HCT116 (cell line): ENCODE measurements around the gene SLC25A31. TPM values are rescaled to one million over a fixed set of nuclear protein-coding genes. Genes with fewer than 3 reads are reported as not detected.

Experiments used
- ATAC-seq: fragments of 200-7000 bp; cut with Tn5 transposase; 2 replicates; pipeline ENCODE4 v1.9.1; 2020; ENCODE audit warnings: mild to moderate bottlenecking, moderate library complexity
- BruUV-seq: library from RNA; stranded (reverse); fragments of 400-500 nt; replicated peaks from 2 replicates; lab custom pipeline; 2021; lab: Mats Ljungman, UMichigan
- CTCF ChIA-PET: fragments of 300-600 bp; sonication (Branson Sonifier 250); formaldehyde crosslinking; loops from one replicate; lab custom pipeline; 2021; ENCODE audit warnings: antibody characterized with exemption; lab: Charles Lee
- POLR2A ChIA-PET: fragments of 300-600, 350-600 bp; sonication (Branson Sonifier 250); formaldehyde crosslinking; loops from one replicate; lab custom pipeline; 2021; ENCODE audit warnings: antibody characterized with exemption; lab: Charles Lee
- RAD21 ChIA-PET, 2 experiments: fragments of 300-600 bp; sonication (Branson Sonifier 250); formaldehyde crosslinking; loops; one replicate each; lab custom pipeline; 2023; ENCODE audit warnings: low total read pairs in 2 of 2; ENCODE audit not compliant: uncharacterized antibody in 2 of 2, unreplicated experiment in 2 of 2, low non-redundant PET in 1 of 2; lab: Charles Lee
- DNase-seq: peaks from one replicate; pipeline ENCODE4 v3.0.0-alpha.2; 2010; ENCODE audit warnings: low read depth, low spot score
- H2AFZ ChIP-seq: fragments of 200-600 bp; shearing (Covaris generic), sonication (generic); 2 replicates; pipeline ENCODE4 v1.6.1; 2017; ENCODE audit warnings: low read depth, mixed run types, mixed read lengths, antibody characterized with exemption, low read length; ENCODE audit not compliant: poor library complexity, severe bottlenecking
- H3K27ac ChIP-seq: 2 replicates; pipeline ENCODE4 v1.5.1; 2012; ENCODE audit warnings: low read depth, low read length
- H3K27me3 ChIP-seq: fragments of 200-600 bp; sonication (generic); 2 replicates; pipeline ENCODE4 v1.6.1; 2016; ENCODE audit warnings: mixed run types, low read length, mixed read lengths; ENCODE audit not compliant: insufficient read depth
- H3K36me3 ChIP-seq, 2 experiments: fragments of 200-500 bp in 1 of 2; fragments of 200-600 bp in 1 of 2; sonication (Bioruptor generic) in 1 of 2; sonication (generic) in 1 of 2; 2 replicates each; pipeline versions ENCODE4 v1.5.1 to v1.6.1; 2014 to 2016; ENCODE audit warnings: low read length in 2 of 2, inconsistent platforms in 1 of 2, mixed read lengths in 1 of 2, mixed run types in 1 of 2; ENCODE audit not compliant: insufficient read depth in 2 of 2, control insufficient read depth in 1 of 2
- H3K4me1 ChIP-seq, 2 experiments: fragments of 200-600 bp in 1 of 2; sonication (generic) in 1 of 2; 2 replicates each; pipeline versions ENCODE4 v1.5.1 to v1.6.1; 2012 to 2017; ENCODE audit warnings: low read length in 2 of 2, inconsistent platforms in 1 of 2, mild to moderate bottlenecking in 1 of 2, mixed read lengths in 1 of 2, mixed run types in 1 of 2, moderate library complexity in 1 of 2; ENCODE audit not compliant: insufficient read depth in 2 of 2, control insufficient read depth in 1 of 2
- H3K4me2 ChIP-seq: fragments of 200-600 bp; sonication (generic); 2 replicates; pipeline ENCODE4 v1.6.1; 2017; ENCODE audit warnings: mixed run types, low read length, mixed read lengths
- H3K4me3 ChIP-seq, 2 experiments: fragments of 200-600 bp in 1 of 2; sonication (generic) in 1 of 2; replicated peaks in 1 of 2; 2 replicates each; pipeline ENCODE4 v1.5.1; 2011 to 2016; ENCODE audit warnings: low read length in 2 of 2, control low read depth in 1 of 2, low read depth in 1 of 2, mild to moderate bottlenecking in 1 of 2, mixed read lengths in 1 of 2, mixed run types in 1 of 2
- H3K79me2 ChIP-seq: fragments of 200-600 bp; sonication (generic); 2 replicates; pipeline ENCODE4 v1.6.1; 2017; ENCODE audit warnings: mild to moderate bottlenecking, mixed run types, low read length, moderate library complexity, mixed read lengths; ENCODE audit not compliant: insufficient read depth
- H3K9ac ChIP-seq: fragments of 200-600 bp; sonication (generic); 2 replicates; pipeline ENCODE4 v1.6.1; 2016; ENCODE audit warnings: low read length, mixed read lengths
- H3K9me2 ChIP-seq: fragments of 200-600 bp; sonication (generic), shearing (Covaris generic); 2 replicates; pipeline ENCODE4 v1.6.1; 2017; ENCODE audit warnings: mixed run types, mild to moderate bottlenecking, moderate library complexity; ENCODE audit not compliant: insufficient read depth
- H3K9me3 ChIP-seq, 2 experiments: fragments of 200-500 bp in 1 of 2; fragments of 200-600 bp in 1 of 2; sonication (Bioruptor generic) in 1 of 2; sonication (generic) in 1 of 2; 2 replicates each; pipeline ENCODE4 v1.6.1; 2014 to 2017; ENCODE audit warnings: low read length in 2 of 2, mixed read lengths in 2 of 2, inconsistent platforms in 1 of 2, low read depth in 1 of 2, mild to moderate bottlenecking in 1 of 2, mixed run types in 1 of 2, moderate library complexity in 1 of 2; ENCODE audit not compliant: control insufficient read depth in 1 of 2, insufficient read depth in 1 of 2
- H4K20me1 ChIP-seq: fragments of 200-600 bp; sonication (generic), shearing (Covaris generic); 2 replicates; pipeline ENCODE4 v1.6.1; 2017; ENCODE audit warnings: mixed run types, mild to moderate bottlenecking, moderate library complexity; ENCODE audit not compliant: insufficient read depth
- CEBPB ChIP-seq: IDR thresholded peaks from 2 replicates; pipeline ENCODE4 v1.6.1; 2012; ENCODE audit warnings: low read depth
- CTCF ChIP-seq, 3 experiments: fragments of 200-600 bp in 1 of 3; sonication (generic) in 1 of 3; IDR thresholded peaks in 2 of 3; conservative IDR thresholded peaks in 1 of 3; 2 replicates each; pipeline ENCODE4 v1.5.1; 2012 to 2017; ENCODE audit warnings: low read depth in 2 of 3, low read length in 2 of 3, antibody characterized with exemption in 1 of 3, borderline replicate concordance in 1 of 3, control low read depth in 1 of 3, mild to moderate bottlenecking in 1 of 3, mixed read lengths in 1 of 3, mixed run types in 1 of 3, moderate library complexity in 1 of 3; ENCODE audit not compliant: insufficient read depth in 1 of 3
- EGR1 ChIP-seq: IDR thresholded peaks from 2 replicates; pipeline ENCODE4 v1.6.1; 2012; ENCODE audit warnings: low read depth
- EZH2phosphoT487 ChIP-seq: fragments of 200-600 bp; IDR thresholded peaks from 2 replicates; pipeline ENCODE4 v1.6.1; 2018; ENCODE audit warnings: antibody characterized with exemption, borderline replicate concordance
- MAX ChIP-seq: IDR thresholded peaks from 2 replicates; pipeline ENCODE4 v1.6.1; 2012
- RAD21 ChIP-seq: IDR thresholded peaks from 2 replicates; pipeline ENCODE4 v1.6.1; 2012; ENCODE audit warnings: low read depth, mild to moderate bottlenecking
- REST ChIP-seq: IDR thresholded peaks from 2 replicates; pipeline ENCODE4 v1.6.1; 2012; ENCODE audit warnings: low read depth
- SIN3A ChIP-seq: IDR thresholded peaks from 2 replicates; pipeline ENCODE4 v1.6.1; 2012; ENCODE audit warnings: low read depth
- YY1 ChIP-seq: IDR thresholded peaks from 2 replicates; pipeline ENCODE4 v1.6.1; 2011; ENCODE audit warnings: low read length, low read depth, moderate library complexity, mild to moderate bottlenecking; ENCODE audit not compliant: insufficient replicate concordance; ENCODE audit errors: extremely low read depth
- ZBTB33 ChIP-seq: IDR thresholded peaks from 2 replicates; pipeline ENCODE4 v1.6.1; 2011; ENCODE audit warnings: mild to moderate bottlenecking, low read length, moderate library complexity; ENCODE audit not compliant: insufficient replicate concordance; ENCODE audit errors: extremely low read depth
- ZFX ChIP-seq: fragments of 450-650 bp; IDR thresholded peaks from 2 replicates; pipeline ENCODE4 v1.6.1; 2017
- ZNF274 ChIP-seq: fragments of 200-500 bp; sonication (Bioruptor generic); IDR thresholded peaks from 2 replicates; pipeline ENCODE4 v1.6.1; 2014; ENCODE audit warnings: mild to moderate bottlenecking, low read depth, low read length, inconsistent platforms
- intact Hi-C: fragments of 100-400 bp; cut with micrococcal nuclease; formaldehyde crosslinking; loops from 2 replicates; pipeline ENCODE4 v1.10.0; 2022
- total RNA-seq: library from RNA; stranded (reverse); gene quantifications from one replicate; pipeline ENCODE4 v1.2.1, GENCODE V29; 2021; ENCODE audit not compliant: unreplicated experiment

Gene SLC25A31
- total RNA-seq, 1 experiment from 2014 or later = not detected

- TF ChIP-seq REST (no peak), EZH2phosphoT487 (no peak), EGR1 (no peak), ZNF274 (no peak), ZBTB33 (no peak)
Measured at GRCh38 chr4:127698789-127699200, 31.4 kb upstream of the SLC25A31 start (continued).

GRCh38 chr4:127708985-127709384 lies 21.2 kb upstream of the SLC25A31 start:
- H3K27me3 ChIP-seq = no peaks in the 10 kb centered on the region
- H3K4me2 ChIP-seq = peak overlapping the region; percentile 82
- H2AFZ ChIP-seq = peak overlapping the region; percentile 31
- CTCF ChIA-PET = interaction anchor here (0.7 to 1.1 kb wide), 2 partner anchors 8 to 23 kb away, joined by 3 read pairs; no protein-coding TSS in a partner anchor
- no peaks in the 10 kb centered on the region for H3K9me2 ChIP-seq
- no peaks in the 10 kb centered on the region for H3K9me3 ChIP-seq
- RAD21 ChIA-PET = no interaction called here
- DNase-seq (peak; percentile 91), ATAC-seq (peak; percentile 99)
- peak overlapping the region in 1 of 2 experiments; percentile 46; a peak in 2 of 4 replicates for H3K4me3 ChIP-seq
- BruUV-seq = no TSS peak
- peak overlapping the region; percentile 55 for H3K9ac ChIP-seq
- no peaks in the 10 kb centered on the region for H3K36me3 ChIP-seq
- H3K27ac ChIP-seq = peak overlapping the region; percentile 57; the same call in 1 of the 2 replicates
- peaks cover 20 to 34% of the 10 kb centered on the region in 2 experiments for H3K4me1 ChIP-seq
- POLR2A ChIA-PET = interaction anchor here (0.9 to 1.0 kb wide), 2 partner anchors 8 to 9 kb away, joined by 3 read pairs; no protein-coding TSS in a partner anchor
- intact Hi-C loops = no loop called here
- no peaks in the 10 kb centered on the region for H3K79me2 ChIP-seq
- no peaks in the 10 kb centered on the region for H4K20me1 ChIP-seq
- TF ChIP-seq RAD21 (peak; percentile 24), ZNF274 (no peak), EZH2phosphoT487 (no peak), ZFX (no peak), ZBTB33 (no peak), YY1 (peak; percentile 55), CTCF (IDR thresholded peaks at IDR 0.05 in 2 of 3, conservative IDR thresholded peaks at IDR 0.05 in 1 of 3; ENCODE audit: borderline replicate concordance in 1 of 3, insufficient read depth in 1 of 3, low read depth in 2 of 3, low read length in 2 of 3) (no peak), SIN3A (peak; percentile 80), CEBPB (peak; percentile 70), MAX (peak; percentile 73)
